Measurements from ENCODE around the gene SUFU. TPM values are rescaled to one million over a fixed set of nuclear protein-coding genes. Genes with fewer than 3 reads are reported as not detected.
A peak's percentile ranks its signal among the peaks of the same experiment; 100 is the strongest.

Gene SUFU
- total and polyA plus RNA-seq, 2 of the 13 experiments (the other 11 are each of a cell fraction or from before 2014, with no cell fraction given) = 2.9 to 5.5 TPM

GRCh38 chr10:102644646-102645387 is 141.0 kb downstream of the SUFU start (continued):
- TF ChIP-seq, protein P1, sequence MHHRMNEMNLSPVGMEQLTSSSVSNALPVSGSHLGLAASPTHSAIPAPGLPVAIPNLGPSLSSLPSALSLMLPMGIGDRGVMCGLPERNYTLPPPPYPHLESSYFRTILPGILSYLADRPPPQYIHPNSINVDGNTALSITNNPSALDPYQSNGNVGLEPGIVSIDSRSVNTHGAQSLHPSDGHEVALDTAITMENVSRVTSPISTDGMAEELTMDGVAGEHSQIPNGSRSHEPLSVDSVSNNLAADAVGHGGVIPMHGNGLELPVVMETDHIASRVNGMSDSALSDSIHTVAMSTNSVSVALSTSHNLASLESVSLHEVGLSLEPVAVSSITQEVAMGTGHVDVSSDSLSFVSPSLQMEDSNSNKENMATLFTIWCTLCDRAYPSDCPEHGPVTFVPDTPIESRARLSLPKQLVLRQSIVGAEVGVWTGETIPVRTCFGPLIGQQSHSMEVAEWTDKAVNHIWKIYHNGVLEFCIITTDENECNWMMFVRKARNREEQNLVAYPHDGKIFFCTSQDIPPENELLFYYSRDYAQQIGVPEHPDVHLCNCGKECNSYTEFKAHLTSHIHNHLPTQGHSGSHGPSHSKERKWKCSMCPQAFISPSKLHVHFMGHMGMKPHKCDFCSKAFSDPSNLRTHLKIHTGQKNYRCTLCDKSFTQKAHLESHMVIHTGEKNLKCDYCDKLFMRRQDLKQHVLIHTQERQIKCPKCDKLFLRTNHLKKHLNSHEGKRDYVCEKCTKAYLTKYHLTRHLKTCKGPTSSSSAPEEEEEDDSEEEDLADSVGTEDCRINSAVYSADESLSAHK (CRISPR knock-in tag; IDR thresholded peaks at IDR 0.05; ENCODE audit: borderline replicate concordance) = no peak
- TF ChIP-seq RXRA (CRISPR knock-in tag; IDR thresholded peaks at IDR 0.05) = peak; percentile 72; the same call in 1 of the 2 replicates
- no peak for TF ChIP-seq CCAR2 (optimal IDR thresholded peaks at IDR 0.05; ENCODE audit: low read depth, low read length)
- peak; percentile 27; the same call in 1 of the 2 replicates for TF ChIP-seq ZFP82 (CRISPR knock-in tag; IDR thresholded peaks at IDR 0.05; ENCODE audit: borderline replicate concordance)
- no peak for TF ChIP-seq U2AF2 (IDR thresholded peaks at IDR 0.05; ENCODE audit: low read depth, low read length)
- no peak; the same call in 1 of the 2 replicates for TF ChIP-seq SP4 (CRISPR knock-in tag; IDR thresholded peaks at IDR 0.05)
- no peak; the same call in 1 of the 2 replicates for TF ChIP-seq ZKSCAN1 (IDR thresholded peaks at IDR 0.05; ENCODE audit: low read length)
- TF ChIP-seq ARNT (IDR thresholded peaks at IDR 0.05) = no peak
- TF ChIP-seq, protein P2, sequence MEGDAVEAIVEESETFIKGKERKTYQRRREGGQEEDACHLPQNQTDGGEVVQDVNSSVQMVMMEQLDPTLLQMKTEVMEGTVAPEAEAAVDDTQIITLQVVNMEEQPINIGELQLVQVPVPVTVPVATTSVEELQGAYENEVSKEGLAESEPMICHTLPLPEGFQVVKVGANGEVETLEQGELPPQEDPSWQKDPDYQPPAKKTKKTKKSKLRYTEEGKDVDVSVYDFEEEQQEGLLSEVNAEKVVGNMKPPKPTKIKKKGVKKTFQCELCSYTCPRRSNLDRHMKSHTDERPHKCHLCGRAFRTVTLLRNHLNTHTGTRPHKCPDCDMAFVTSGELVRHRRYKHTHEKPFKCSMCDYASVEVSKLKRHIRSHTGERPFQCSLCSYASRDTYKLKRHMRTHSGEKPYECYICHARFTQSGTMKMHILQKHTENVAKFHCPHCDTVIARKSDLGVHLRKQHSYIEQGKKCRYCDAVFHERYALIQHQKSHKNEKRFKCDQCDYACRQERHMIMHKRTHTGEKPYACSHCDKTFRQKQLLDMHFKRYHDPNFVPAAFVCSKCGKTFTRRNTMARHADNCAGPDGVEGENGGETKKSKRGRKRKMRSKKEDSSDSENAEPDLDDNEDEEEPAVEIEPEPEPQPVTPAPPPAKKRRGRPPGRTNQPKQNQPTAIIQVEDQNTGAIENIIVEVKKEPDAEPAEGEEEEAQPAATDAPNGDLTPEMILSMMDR (CRISPR knock-in tag; IDR thresholded peaks at IDR 0.05) = peak; percentile 88
- no peak for TF ChIP-seq DPF2 (CRISPR knock-in tag; IDR thresholded peaks at IDR 0.05; ENCODE audit: borderline replicate concordance, low read depth)
- TF ChIP-seq HOXA5 (CRISPR knock-in tag; IDR thresholded peaks at IDR 0.05) = peak; percentile 61
- TF ChIP-seq MXI1 (IDR thresholded peaks at IDR 0.05; ENCODE audit: borderline replicate concordance, low read depth, low read length) = peak; percentile 96
- peak; percentile 90; the same call in 1 of the 2 replicates for TF ChIP-seq GLI4 (CRISPR knock-in tag; IDR thresholded peaks at IDR 0.05; ENCODE audit: borderline replicate concordance)
- no peak for TF ChIP-seq KAT2B (IDR thresholded peaks at IDR 0.05; ENCODE audit: borderline replicate concordance, low read depth, low read length)
- TF ChIP-seq, protein P3, sequence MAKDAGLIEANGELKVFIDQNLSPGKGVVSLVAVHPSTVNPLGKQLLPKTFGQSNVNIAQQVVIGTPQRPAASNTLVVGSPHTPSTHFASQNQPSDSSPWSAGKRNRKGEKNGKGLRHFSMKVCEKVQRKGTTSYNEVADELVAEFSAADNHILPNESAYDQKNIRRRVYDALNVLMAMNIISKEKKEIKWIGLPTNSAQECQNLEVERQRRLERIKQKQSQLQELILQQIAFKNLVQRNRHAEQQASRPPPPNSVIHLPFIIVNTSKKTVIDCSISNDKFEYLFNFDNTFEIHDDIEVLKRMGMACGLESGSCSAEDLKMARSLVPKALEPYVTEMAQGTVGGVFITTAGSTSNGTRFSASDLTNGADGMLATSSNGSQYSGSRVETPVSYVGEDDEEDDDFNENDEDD (CRISPR knock-in tag; IDR thresholded peaks at IDR 0.05; ENCODE audit: borderline replicate concordance) = peak; percentile 96
- TF ChIP-seq NFKBIZ (CRISPR knock-in tag; IDR thresholded peaks at IDR 0.05) = peak; percentile 56
- TF ChIP-seq, protein P4, sequence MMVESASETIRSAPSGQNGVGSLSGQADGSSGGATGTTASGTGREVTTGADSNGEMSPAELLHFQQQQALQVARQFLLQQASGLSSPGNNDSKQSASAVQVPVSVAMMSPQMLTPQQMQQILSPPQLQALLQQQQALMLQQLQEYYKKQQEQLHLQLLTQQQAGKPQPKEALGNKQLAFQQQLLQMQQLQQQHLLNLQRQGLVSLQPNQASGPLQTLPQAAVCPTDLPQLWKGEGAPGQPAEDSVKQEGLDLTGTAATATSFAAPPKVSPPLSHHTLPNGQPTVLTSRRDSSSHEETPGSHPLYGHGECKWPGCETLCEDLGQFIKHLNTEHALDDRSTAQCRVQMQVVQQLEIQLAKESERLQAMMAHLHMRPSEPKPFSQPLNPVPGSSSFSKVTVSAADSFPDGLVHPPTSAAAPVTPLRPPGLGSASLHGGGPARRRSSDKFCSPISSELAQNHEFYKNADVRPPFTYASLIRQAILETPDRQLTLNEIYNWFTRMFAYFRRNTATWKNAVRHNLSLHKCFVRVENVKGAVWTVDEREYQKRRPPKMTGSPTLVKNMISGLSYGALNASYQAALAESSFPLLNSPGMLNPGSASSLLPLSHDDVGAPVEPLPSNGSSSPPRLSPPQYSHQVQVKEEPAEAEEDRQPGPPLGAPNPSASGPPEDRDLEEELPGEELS (CRISPR knock-in tag; IDR thresholded peaks at IDR 0.05) = no peak
- TF ChIP-seq ZNF598 (CRISPR knock-in tag; IDR thresholded peaks at IDR 0.05; ENCODE audit: borderline replicate concordance) = 0 out of 2 replicates have a peak, but pooled peaks have one; percentile 83
- no peak for TF ChIP-seq NR3C1 (CRISPR knock-in tag; IDR thresholded peaks at IDR 0.05)
- TF ChIP-seq SRSF4 (IDR thresholded peaks at IDR 0.05; ENCODE audit: low read depth, low read length, poor library complexity, severe bottlenecking) = no peak
- TF ChIP-seq EP300 (IDR thresholded peaks at IDR 0.05; ENCODE audit: low read depth in 2 of 2, low read length in 2 of 2) = no peak
- TF ChIP-seq EP300 (CRISPR knock-in tag; IDR thresholded peaks at IDR 0.05; ENCODE audit: borderline replicate concordance) = peak; percentile 35; the same call in 1 of the 2 replicates
- peak; percentile 8 for TF ChIP-seq HNRNPLL (IDR thresholded peaks at IDR 0.05; ENCODE audit: low read depth, low read length, poor library complexity, severe bottlenecking)

Measured in HepG2 (cell line).